Esophagus squamous epithelium (tissue), 4 donors: Measurements from ENCODE around the gene SPATA13.

Experiments
- CTCF ChIP-seq, 6 experiments: fragments of 450-650 bp in 4 of 6; fragments of 200-600 bp in 2 of 6; sonication (generic) in 2 of 6; IDR thresholded peaks; one replicate each; pipeline ENCODE4 v1.5.1; 2016 to 2019; ENCODE audit warnings: antibody characterized with exemption in 6 of 6, mild to moderate bottlenecking in 4 of 6, moderate library complexity in 4 of 6
- POLR2A ChIP-seq, 4 donors: fragments of 450-650 bp; IDR thresholded peaks; one replicate each; pipeline ENCODE4 v1.6.1; 2017; ENCODE audit warnings: antibody characterized with exemption in 4 of 4, mild to moderate bottlenecking in 4 of 4, moderate library complexity in 3 of 4

- TF ChIP-seq POLR2A (IDR thresholded peaks at IDR 0.05) (no peak), CTCF (IDR thresholded peaks at IDR 0.05) (no peak)
Measured at GRCh38 chr13:24153979-24154701, 6.4 kb upstream of the SPATA13 start.
